HEK293 (cell line): ENCODE measurements around the gene CCDC24.

Experiments
- ATF2 ChIP-seq: fragments of 450-650 bp; formaldehyde crosslinking; IDR thresholded peaks from 2 replicates; pipeline ENCODE4 v1.5.1; 2016; ENCODE audit warnings: missing biosample characterization, missing genetic modification characterization, low read depth
- GLI4 ChIP-seq: fragments of 450-650 bp; formaldehyde crosslinking; IDR thresholded peaks from 2 replicates; pipeline ENCODE4 v1.5.1; 2016; ENCODE audit warnings: missing biosample characterization, missing genetic modification characterization
- HOXA7 ChIP-seq: sonication (generic); formaldehyde crosslinking; IDR thresholded peaks from 2 replicates; pipeline ENCODE4 v1.8.1; 2022; ENCODE audit warnings: missing genetic modification reagents, borderline replicate concordance
- KLF16 ChIP-seq: fragments of 450-650 bp; formaldehyde crosslinking; IDR thresholded peaks from 2 replicates; pipeline ENCODE4 v1.5.1; 2017; ENCODE audit warnings: missing biosample characterization, missing genetic modification characterization
- KLF7 ChIP-seq: fragments of 450-650 bp; formaldehyde crosslinking; IDR thresholded peaks from 2 replicates; pipeline ENCODE4 v1.5.1; 2016; ENCODE audit warnings: missing biosample characterization, missing genetic modification characterization, borderline replicate concordance
- MEIS1 ChIP-seq: sonication (generic); formaldehyde crosslinking; IDR thresholded peaks from 2 replicates; pipeline ENCODE4 v1.8.1; 2022; ENCODE audit warnings: missing genetic modification reagents, mild to moderate bottlenecking, borderline replicate concordance
- ZBTB26 ChIP-seq: fragments of 450-650 bp; formaldehyde crosslinking; optimal IDR thresholded peaks from 2 replicates; pipeline ENCODE3; 2016; ENCODE audit warnings: missing biosample characterization, mild to moderate bottlenecking, missing genetic modification characterization
- ZBTB44 ChIP-seq: fragments of 450-650 bp; IDR thresholded peaks from 2 replicates; pipeline ENCODE4 v1.5.1; 2018; ENCODE audit warnings: missing biosample characterization, mild to moderate bottlenecking, missing genetic modification characterization
- ZIC2 ChIP-seq: fragments of 450-650 bp; formaldehyde crosslinking; IDR thresholded peaks from 2 replicates; pipeline ENCODE4 v1.5.1; 2016; ENCODE audit warnings: missing biosample characterization, missing genetic modification characterization
- ZNF280D ChIP-seq: fragments of 450-650 bp; formaldehyde crosslinking; IDR thresholded peaks from 2 replicates; pipeline ENCODE4 v1.5.1; 2016; ENCODE audit warnings: missing biosample characterization, missing genetic modification characterization
- ZNF394 ChIP-seq: fragments of 450-650 bp; formaldehyde crosslinking; IDR thresholded peaks from 2 replicates; pipeline ENCODE4 v1.5.1; 2016; ENCODE audit warnings: missing biosample characterization, missing genetic modification characterization, mild to moderate bottlenecking, moderate library complexity, borderline replicate concordance
- ZNF404 ChIP-seq: fragments of 450-650 bp; formaldehyde crosslinking; IDR thresholded peaks from 2 replicates; pipeline ENCODE4 v1.5.1; 2017; ENCODE audit warnings: missing biosample characterization, missing genetic modification characterization
- ZNF423 ChIP-seq: fragments of 450-650 bp; formaldehyde crosslinking; IDR thresholded peaks from 2 replicates; pipeline ENCODE4 v1.5.1; 2016; ENCODE audit warnings: missing biosample characterization, missing genetic modification characterization
- ZNF513 ChIP-seq: fragments of 450-650 bp; IDR thresholded peaks from 2 replicates; pipeline ENCODE4 v1.5.1; 2018; ENCODE audit warnings: missing biosample characterization, missing genetic modification characterization
- ZNF518A ChIP-seq: fragments of 450-650 bp; formaldehyde crosslinking; conservative IDR thresholded peaks from 2 replicates; pipeline ENCODE4 v1.5.1; 2016; ENCODE audit warnings: low read depth, missing biosample characterization, missing genetic modification characterization
- ZNF558 ChIP-seq: fragments of 450-650 bp; formaldehyde crosslinking; IDR thresholded peaks from 2 replicates; pipeline ENCODE4 v1.5.1; 2016; ENCODE audit warnings: missing biosample characterization, missing genetic modification characterization
- ZNF600 ChIP-seq: fragments of 450-650 bp; formaldehyde crosslinking; IDR thresholded peaks from 2 replicates; pipeline ENCODE4 v1.5.1; 2016; ENCODE audit warnings: missing biosample characterization, missing genetic modification characterization
- ZNF629 ChIP-seq: fragments of 450-650 bp; formaldehyde crosslinking; IDR thresholded peaks from 2 replicates; pipeline ENCODE4 v1.5.1; 2017; ENCODE audit warnings: missing biosample characterization, missing genetic modification characterization
- ZNF704 ChIP-seq: fragments of 450-650 bp; formaldehyde crosslinking; IDR thresholded peaks from 2 replicates; pipeline ENCODE4 v1.5.1; 2016; ENCODE audit warnings: missing biosample characterization, missing genetic modification characterization
- ZSCAN5A ChIP-seq: fragments of 450-650 bp; formaldehyde crosslinking; IDR thresholded peaks from 2 replicates; pipeline ENCODE4 v1.5.1; 2016; ENCODE audit warnings: missing biosample characterization, missing genetic modification characterization
- ZXDB ChIP-seq: fragments of 450-650 bp; formaldehyde crosslinking; IDR thresholded peaks from 2 replicates; pipeline ENCODE4 v1.5.1; 2016; ENCODE audit warnings: missing biosample characterization, missing genetic modification characterization

Gene CCDC24

GRCh38 chr1:43974443-43975248, 16.8 kb upstream of the CCDC24 start, which contains the start of gene ATP6V0B (continued):
- TF ChIP-seq ZNF513 (tag by site-specific recombination) (no peak), ZBTB26 (tag by site-specific recombination) (peak; percentile 94), KLF7 (tag by site-specific recombination) (no peak), ZNF704 (tag by site-specific recombination) (peak; percentile 97), ZBTB44 (tag by site-specific recombination) (no peak), GLI4 (no peak), ZNF558 (no peak), ZIC2 (tag by site-specific recombination) (peak; percentile 80), ZNF629 (peak; percentile 62), ZSCAN5A (tag by site-specific recombination) (no peak), ZNF280D (tag by site-specific recombination) (no peak), ZNF518A (peak; percentile 15; the same call in 1 of the 2 replicates), MEIS1 (CRISPR knock-in tag) (no peak), HOXA7 (CRISPR knock-in tag) (no peak), ATF2 (tag by site-specific recombination) (no peak), KLF16 (tag by site-specific recombination) (no peak; the same call in 1 of the 2 replicates), ZXDB (tag by site-specific recombination) (peak; percentile 74; the same call in 1 of the 2 replicates), ZNF404 (tag by site-specific recombination) (no peak), ZNF394 (tag by site-specific recombination) (0 out of 2 replicates have a peak, but pooled peaks have one; percentile 16), ZNF600 (tag by site-specific recombination) (peak; percentile 57), ZNF423 (tag by site-specific recombination) (peak; percentile 55; the same call in 1 of the 2 replicates)
